Activated CD4-positive, alpha-beta T cell treated with anti-CD3 and anti-CD28 coated beads, Interleukin-2, Interleukin-6, amounts not matched to agents 100 ng/mL and 50 ng/mL, durations not matched to agents 16 hours and 8 hours (primary cell): ENCODE measurements around the gene ZNF576.
A peak's percentile ranks its signal among the peaks of the same experiment; 100 is the strongest.
"Not testable (repeated sequence)": the region's sequence is repeated elsewhere in the genome, so short reads cannot be mapped to it uniquely, and the experiment has no call there.

ENCODE experiments used
- DNase-seq: peaks from one replicate; pipeline ENCODE4 v3.0.0-alpha.2; 2020

The ZNF576 gene

GRCh38 chr19:43628646-43629326 is 32.4 kb downstream of the ZNF576 start:
- DNase-seq, result no peak

- no peak for DNase-seq
Measured at GRCh38 chr19:43631491-43631890, 35.1 kb downstream of the ZNF576 start.

- DNase-seq, result no peak
Measured at GRCh38 chr19:43633520-43633919, 37.1 kb downstream of the ZNF576 start.

GRCh38 chr19:43634068-43634467 is 37.7 kb downstream of the ZNF576 start:
- no peak for DNase-seq

GRCh38 chr19:43634506-43634871 is 38.1 kb downstream of the ZNF576 start:
- no peak for DNase-seq

GRCh38 chr19:43634872-43635560 is 38.6 kb downstream of the ZNF576 start:
- no peak for DNase-seq

GRCh38 chr19:43635561-43635940 is 39.2 kb downstream of the ZNF576 start:
- DNase-seq, result not testable (repeated sequence)

- no peak for DNase-seq
Measured at GRCh38 chr19:43636121-43636683, 39.8 kb downstream of the ZNF576 start.

- DNase-seq, result no peak
Measured at GRCh38 chr19:43638214-43638994, 42.0 kb downstream of the ZNF576 start.

- DNase-seq, result no peak
Measured at GRCh38 chr19:43638995-43639518, 42.7 kb downstream of the ZNF576 start.

- DNase-seq, result peak; percentile 38
Measured at GRCh38 chr19:43639519-43640423, 43.4 kb downstream of the ZNF576 start, which contains the start of gene CADM4. Gene CADM4 (minus strand): TSS chr19:43639850. CDS start chr19:43639790, 60 bp downstream.

- DNase-seq, result no peak
Measured at GRCh38 chr19:43640424-43640757, 44.0 kb downstream of the ZNF576 start.

GRCh38 chr19:43641333-43641732 is 44.9 kb downstream of the ZNF576 start:
- DNase-seq, result no peak

GRCh38 chr19:43642531-43642930 is 46.1 kb downstream of the ZNF576 start:
- DNase-seq, result no peak

- no peak for DNase-seq
Measured at GRCh38 chr19:43643326-43643725, 46.9 kb downstream of the ZNF576 start.

GRCh38 chr19:43644181-43644580 is 47.8 kb downstream of the ZNF576 start:
- no peak for DNase-seq

GRCh38 chr19:43648633-43649032 is 52.2 kb downstream of the ZNF576 start:
- no peak for DNase-seq

- no peak for DNase-seq
Measured at GRCh38 chr19:43649514-43649913, 53.1 kb downstream of the ZNF576 start.

- DNase-seq, result not testable (repeated sequence)
Measured at GRCh38 chr19:43650276-43650675, 53.9 kb downstream of the ZNF576 start.
